Ovary (tissue), 9 donors: ENCODE data around the gene MRM2. TPM values are rescaled to one million over a fixed set of nuclear protein-coding genes. Genes with fewer than 3 reads are reported as not detected.

Source experiments
- DNase-seq, 5 donors: peaks; one replicate each; pipeline ENCODE4 v3.0.0-alpha.2; 2019 to 2020
- H3K27ac ChIP-seq, 2 donors: fragments of 200-600 bp; one replicate each; pipeline versions ENCODE4 v1.5.1 to v1.8.0; 2019 to 2022
- H3K27me3 ChIP-seq: fragments of 200-600 bp; one replicate; pipeline ENCODE4 v1.8.0; 2022
- H3K36me3 ChIP-seq: fragments of 200-600 bp; sonication (generic); one replicate; pipeline ENCODE4 v1.5.1; 2019
- H3K4me1 ChIP-seq: one replicate; pipeline ENCODE4 v1.8.1; 2013; ENCODE audit warnings: mild to moderate bottlenecking, moderate library complexity; ENCODE audit not compliant: insufficient read depth
- H3K4me3 ChIP-seq: fragments of 200-600 bp; sonication (generic); one replicate; pipeline ENCODE4 v1.5.1; 2017
- H3K9me3 ChIP-seq, 2 donors: fragments of 200-600 bp in 1 of 2; sonication (generic) in 1 of 2; one replicate each; pipeline versions ENCODE4 v1.5.1 to v1.8.1; 2013 to 2019; ENCODE audit warnings: mild to moderate bottlenecking in 1 of 2, moderate library complexity in 1 of 2
- CTCF ChIP-seq, 3 donors: fragments of 450-650 bp in 2 of 3; fragments of 200-600 bp in 1 of 3; IDR thresholded peaks; one replicate each; pipeline versions ENCODE4 v1.5.1 to v1.8.0; 2016 to 2022; ENCODE audit warnings: antibody characterized with exemption in 3 of 3, mild to moderate bottlenecking in 1 of 3
- EP300 ChIP-seq: sonication (generic); formaldehyde crosslinking; IDR thresholded peaks from one replicate; pipeline ENCODE4 v1.6.1; 2017; ENCODE audit warnings: antibody characterized with exemption
- POLR2A ChIP-seq: fragments of 450-650 bp; IDR thresholded peaks from one replicate; pipeline ENCODE4 v1.6.1; 2017; ENCODE audit warnings: antibody characterized with exemption, mild to moderate bottlenecking, moderate library complexity
- WGBS, 3 donors: extraction: QIAGEN DNeasy Blood & Tissue Kit in 1 of 3; methylation state at CpG; one replicate each; pipeline versions ENCODE4 v1.1.5 to v1.1.7; 2013 to 2017; 5-methylcytosine and 5-hydroxymethylcytosine counted together
- intact Hi-C, 4 donors: fragments of 100-400 bp; cut with DNase I; formaldehyde crosslinking; loops; one replicate each; pipeline versions ENCODE4 v1.11.0 to v1.15.1; 2022 to 2023
- polyA plus RNA-seq, 2 donors: library from polyadenylated mRNA; stranded (reverse); fragments of 200-250 nt in 1 of 2; fragments of 350-450 nt in 1 of 2; fragmentation: Illumina TruSeq in 1 of 2; extraction: RNeasy Lipid Tissue Mini Kit (QIAGEN cat#74804) in 1 of 2; gene quantifications; one replicate each; pipeline ENCODE4 v1.2.3, GENCODE V29; 2013 to 2014
- total RNA-seq, 7 donors: library from RNA; depleted of rRNA in 2 of 7; stranded (reverse); fragments of >200 nt in 2 of 7; fragmentation: NEBNext Ultra II Directional in 3 of 7; extraction: Animal tissue kit (Norgen Biotek cat#: 25700) in 3 of 7; gene quantifications; one replicate each; pipeline versions ENCODE4 v1.1.0 to v1.2.4, GENCODE V29; 2016 to 2023
- donor health status: DM: no; HTN: no; CAD: no; lungs with moderate emphysema.
- donor health status: DM: no; HTN: no; CAD: no.
- donor health status: Bipolar disorder and iron deficiency.
- donor health status: DM: yes; HTN: yes; CAD: no.
- donor health status: DM: no; HTN: no; CAD: no.
- donor health status: DM: yes; HTN: yes; CAD: no.

Gene MRM2
- total and polyA plus RNA-seq, 9 donors: 12.6 to 28.5 (median 21.4) TPM

GRCh38 chr7:2225830-2226229, 16.2 kb downstream of the MRM2 start:
- Histone ChIP-seq H3K27me3 (no peaks in the 10 kb centered on the region), H3K9me3 (no peaks in the 10 kb centered on the region), H3K36me3 (no peaks in the 10 kb centered on the region), H3K27ac (no peak overlapping the region), H3K4me1 (no peaks in the 10 kb centered on the region), H3K4me3 (no peak overlapping the region)
- 95 to 96% (median 95%) methylated on average over 13 of the region's 13 CpGs for WGBS, 3 donors
- TF ChIP-seq EP300 (no peak), CTCF (IDR thresholded peaks at IDR 0.05) (no peak), POLR2A (no peak)
- DNase-seq: no peak
- intact Hi-C loops: no loop called here

- no peak for TF ChIP-seq POLR2A
- TF ChIP-seq CTCF (IDR thresholded peaks at IDR 0.05): no peak
- no peak for TF ChIP-seq EP300
- Histone ChIP-seq H3K4me3 (no peak overlapping the region), H3K9me3 (no peaks in the 10 kb centered on the region), H3K27me3 (no peaks in the 10 kb centered on the region), H3K4me1 (no peaks in the 10 kb centered on the region), H3K36me3 (no peaks in the 10 kb centered on the region), H3K27ac (no peak overlapping the region)
- DNase-seq: no peak
- intact Hi-C loops: no loop called here
- 92 to 94% (median 94%) methylated on average over 14 of the region's 14 CpGs for WGBS, 3 donors
These were observed 16.7 kb downstream of the MRM2 start for GRCh38 chr7:2225336-2225735.

GRCh38 chr7:2224934-2225333, 17.1 kb downstream of the MRM2 start:
- no peak overlapping the region for H3K4me3 ChIP-seq
- intact Hi-C loops: no loop called here
- H3K4me1 ChIP-seq: no peaks in the 10 kb centered on the region
- TF ChIP-seq CTCF (IDR thresholded peaks at IDR 0.05) (no peak), POLR2A (no peak), EP300 (no peak)
- no peaks in the 10 kb centered on the region for H3K9me3 ChIP-seq
- no peaks in the 10 kb centered on the region for H3K27me3 ChIP-seq
- WGBS, 3 donors: 80 to 98% (median 90%) methylated on average over 4 of the region's 4 CpGs
- no peak overlapping the region for H3K27ac ChIP-seq
- DNase-seq: no peak
- H3K36me3 ChIP-seq: no peaks in the 10 kb centered on the region

DNA sequence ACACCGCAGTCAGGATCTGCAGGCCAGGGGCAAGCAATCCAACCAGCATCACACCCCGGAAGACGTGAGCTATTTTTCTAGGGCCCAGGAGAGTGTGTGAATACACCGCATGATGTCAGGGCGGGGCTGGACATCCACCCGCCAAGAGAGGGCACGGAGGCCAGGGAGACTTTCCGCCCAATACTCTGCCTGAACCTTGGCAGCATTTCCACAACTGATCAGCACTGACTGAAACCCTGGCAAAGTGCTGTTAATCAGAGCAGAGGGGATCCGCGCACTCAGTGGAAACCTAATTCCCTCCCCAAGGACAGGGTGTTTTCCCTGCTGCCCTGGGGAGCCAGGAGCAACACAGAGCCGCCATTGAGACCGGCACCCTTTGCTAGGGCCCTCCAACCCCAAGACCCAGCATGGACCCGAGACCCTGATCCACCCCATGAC, 17.5 kb downstream of the MRM2 start:
- no peaks in the 10 kb centered on the region for H3K27me3 ChIP-seq
- WGBS, 3 donors: 84 to 94% (median 89%) methylated on average over 13 of the region's 13 CpGs
- no peak overlapping the region for H3K4me3 ChIP-seq
- no peaks in the 10 kb centered on the region for H3K36me3 ChIP-seq
- intact Hi-C loops: no loop called here
- DNase-seq: no peak
- H3K27ac ChIP-seq: no peak overlapping the region
- TF ChIP-seq POLR2A (no peak), CTCF (IDR thresholded peaks at IDR 0.05) (no peak), EP300 (no peak)
- H3K4me1 ChIP-seq: no peaks in the 10 kb centered on the region
- no peaks in the 10 kb centered on the region for H3K9me3 ChIP-seq
